Ishikawa (cell line): Measurements from ENCODE around the gene COMMD9.

Experiments used
- CEBPB ChIP-seq: IDR thresholded peaks from 2 replicates; pipeline ENCODE4 v1.6.1; 2012
- CREB1 ChIP-seq: IDR thresholded peaks from 2 replicates; pipeline ENCODE4 v1.6.1; 2012; ENCODE audit warnings: low read depth
- EGR1 ChIP-seq: IDR thresholded peaks from 2 replicates; pipeline ENCODE4 v1.6.1; 2012
- EP300 ChIP-seq: IDR thresholded peaks from 2 replicates; pipeline ENCODE4 v1.6.1; 2012; ENCODE audit warnings: borderline replicate concordance
- FOXM1 ChIP-seq: IDR thresholded peaks from 2 replicates; pipeline ENCODE4 v1.6.1; 2012; ENCODE audit warnings: low read depth, borderline replicate concordance
- MAX ChIP-seq: IDR thresholded peaks from 2 replicates; pipeline ENCODE4 v1.6.1; 2012
- NFIC ChIP-seq: IDR thresholded peaks from 2 replicates; pipeline ENCODE4 v1.6.1; 2012
- RAD21 ChIP-seq: IDR thresholded peaks from 2 replicates; pipeline ENCODE4 v1.6.1; 2012; ENCODE audit warnings: low read depth
- REST ChIP-seq: IDR thresholded peaks from 2 replicates; pipeline ENCODE4 v1.6.1; 2012; ENCODE audit warnings: low read depth, mild to moderate bottlenecking
- TAF1 ChIP-seq: IDR thresholded peaks from 2 replicates; pipeline ENCODE4 v1.6.1; 2012; ENCODE audit warnings: low read depth, mild to moderate bottlenecking
- TCF12 ChIP-seq: IDR thresholded peaks from 2 replicates; pipeline ENCODE4 v1.6.1; 2012; ENCODE audit warnings: low read depth
- TEAD4 ChIP-seq: IDR thresholded peaks from 2 replicates; pipeline ENCODE4 v1.6.1; 2012
- USF1 ChIP-seq: IDR thresholded peaks from 2 replicates; pipeline ENCODE4 v1.6.1; 2012
- YY1 ChIP-seq: IDR thresholded peaks from 2 replicates; pipeline ENCODE4 v1.6.1; 2012; ENCODE audit warnings: low read depth
- ZBTB7A ChIP-seq: IDR thresholded peaks from 2 replicates; pipeline ENCODE4 v1.6.1; 2012; ENCODE audit warnings: low read depth

Gene COMMD9

GRCh38 chr11:36247493-36247892, 41.7 kb downstream of the COMMD9 start:
- TF ChIP-seq REST = no peak
- no peak for TF ChIP-seq TEAD4
- TF ChIP-seq YY1 = no peak
- no peak for TF ChIP-seq EP300
- TF ChIP-seq MAX = no peak
- no peak for TF ChIP-seq RAD21
- no peak for TF ChIP-seq EGR1
- no peak for TF ChIP-seq CREB1

- TF ChIP-seq NFIC (no peak), TCF12 (no peak), FOXM1 (no peak), TAF1 (no peak), CEBPB (no peak), ZBTB7A (no peak), RAD21 (no peak), EP300 (no peak), REST (no peak)
Measured at GRCh38 chr11:36243641-36244040, 45.6 kb downstream of the COMMD9 start.

GRCh38 chr11:36241497-36241896, 47.7 kb downstream of the COMMD9 start:
- no peak for TF ChIP-seq EP300
- TF ChIP-seq EGR1 = no peak
- no peak for TF ChIP-seq MAX
- no peak for TF ChIP-seq REST
- no peak for TF ChIP-seq FOXM1
- TF ChIP-seq CEBPB = no peak
- TF ChIP-seq ZBTB7A = no peak
- no peak for TF ChIP-seq TCF12
- TF ChIP-seq CREB1 = no peak
- TF ChIP-seq RAD21 = no peak
- no peak for TF ChIP-seq NFIC
- TF ChIP-seq USF1 = no peak
- no peak for TF ChIP-seq YY1
- no peak for TF ChIP-seq TAF1
- no peak for TF ChIP-seq TEAD4

GRCh38 chr11:36240801-36241200, 48.4 kb downstream of the COMMD9 start:
- no peak for TF ChIP-seq YY1
- no peak for TF ChIP-seq TEAD4
- no peak for TF ChIP-seq USF1
- TF ChIP-seq RAD21 = no peak
- TF ChIP-seq TCF12 = no peak
- no peak for TF ChIP-seq FOXM1
- TF ChIP-seq EGR1 = no peak
- TF ChIP-seq REST = no peak
- TF ChIP-seq CREB1 = no peak
- no peak for TF ChIP-seq NFIC
- no peak for TF ChIP-seq ZBTB7A
- no peak for TF ChIP-seq CEBPB
- TF ChIP-seq EP300 = no peak
- no peak for TF ChIP-seq MAX
